Fibroblast of skin of abdomen (primary cell): ENCODE data around the gene ERLIN1.
"Not testable (repeated sequence)": the region's sequence is repeated elsewhere in the genome, so short reads cannot be mapped to it uniquely, and the experiment has no call there.

Experiments
- DNase-seq: peaks from one replicate; pipeline ENCODE4 v3.0.0-alpha.2; 2013

Gene ERLIN1

GRCh38 chr10:100131571-100131970 lies 54.3 kb downstream of the ERLIN1 start:
- no peak for DNase-seq

GRCh38 chr10:100130831-100131230 lies 55.0 kb downstream of the ERLIN1 start:
- no peak for DNase-seq

- DNase-seq: no peak
Observed at GRCh38 chr10:100129424-100129823, 56.4 kb downstream of the ERLIN1 start.

GRCh38 chr10:100128951-100129350 lies 56.9 kb downstream of the ERLIN1 start:
- DNase-seq: no peak

GRCh38 chr10:100125335-100125734 lies 60.5 kb downstream of the ERLIN1 start:
- not testable (repeated sequence) for DNase-seq

- DNase-seq: no peak
Observed at GRCh38 chr10:100124097-100124496, 61.7 kb downstream of the ERLIN1 start.

GRCh38 chr10:100122780-100123179 lies 63.0 kb downstream of the ERLIN1 start:
- DNase-seq: no peak

GRCh38 chr10:100120550-100120949 lies 65.3 kb downstream of the ERLIN1 start:
- no peak for DNase-seq

- DNase-seq: no peak
Observed at GRCh38 chr10:100119726-100120125, 66.1 kb downstream of the ERLIN1 start.

GRCh38 chr10:100114976-100115770 lies 70.7 kb downstream of the ERLIN1 start:
- DNase-seq: no peak

GRCh38 chr10:100114460-100114859 lies 71.4 kb downstream of the ERLIN1 start:
- no peak for DNase-seq

GRCh38 chr10:100109670-100110069 lies 76.2 kb downstream of the ERLIN1 start:
- DNase-seq: no peak

- DNase-seq: no peak
Observed at GRCh38 chr10:100106865-100107264, 79.0 kb downstream of the ERLIN1 start.

GRCh38 chr10:100104300-100104699 lies 81.5 kb downstream of the ERLIN1 start:
- DNase-seq: no peak

GRCh38 chr10:100103581-100103980 lies 82.2 kb downstream of the ERLIN1 start:
- DNase-seq: peak; percentile 10

- no peak for DNase-seq
Observed at GRCh38 chr10:100101192-100102076, 84.4 kb downstream of the ERLIN1 start.

GRCh38 chr10:100100651-100101184 lies 85.1 kb downstream of the ERLIN1 start:
- DNase-seq: no peak
